Thyroid gland (tissue), 4 donors: ENCODE data around the gene CRY1. TPM values are rescaled to one million over a fixed set of nuclear protein-coding genes. Genes with fewer than 3 reads are reported as not detected.
"Not testable (repeated sequence)": the region's sequence is repeated elsewhere in the genome, so short reads cannot be mapped to it uniquely, and the experiment has no call there.

Experiments
- DNase-seq, 2 donors: peaks; one replicate each; pipeline ENCODE4 v3.0.0-alpha.2; 2019
- H3K27ac ChIP-seq, 3 donors: fragments of 200-600 bp; sonication (generic); 1 replicate in 2 of 3; 2 replicates in 1 of 3; pipeline ENCODE4 v1.5.1; 2016 to 2019; ENCODE audit warnings: mild to moderate bottlenecking in 1 of 3, moderate library complexity in 1 of 3
- H3K27me3 ChIP-seq: fragments of 200-600 bp; sonication (generic); one replicate; pipeline ENCODE4 v1.5.1; 2019
- H3K36me3 ChIP-seq, 2 donors: fragments of 200-600 bp; sonication (generic); one replicate each; pipeline ENCODE4 v1.5.1; 2016 to 2019
- H3K4me1 ChIP-seq, 2 donors: fragments of 200-600 bp; sonication (generic); one replicate each; pipeline ENCODE4 v1.5.1; 2017 to 2019
- H3K4me3 ChIP-seq, 3 donors: fragments of 200-600 bp; sonication (generic); replicated peaks in 1 of 3; 1 replicate in 2 of 3; 2 replicates in 1 of 3; pipeline ENCODE4 v1.5.1; 2016; ENCODE audit warnings: mild to moderate bottlenecking in 1 of 3
- H3K9me3 ChIP-seq: fragments of 200-600 bp; sonication (generic); one replicate; pipeline ENCODE4 v1.5.1; 2017
- POLR2A ChIP-seq, 2 donors: fragments of 450-650 bp; IDR thresholded peaks; one replicate each; pipeline ENCODE4 v1.6.1; 2017; ENCODE audit warnings: antibody characterized with exemption in 2 of 2, mild to moderate bottlenecking in 2 of 2, moderate library complexity in 1 of 2
- WGBS, 2 donors: methylation state at CpG; one replicate each; pipeline ENCODE4 v1.1.5; 2017; 5-methylcytosine and 5-hydroxymethylcytosine counted together
- intact Hi-C: fragments of 100-400 bp; cut with DNase I; formaldehyde crosslinking; loops from one replicate; pipeline ENCODE4 v1.15.1; 2023
- total RNA-seq, 4 donors: library from RNA; depleted of rRNA; stranded (reverse); fragments of >200 nt; gene quantifications; one replicate each; pipeline ENCODE4 v1.2.3, GENCODE V29; 2016
- TF ChIP-seq, protein P1 (sequence below), 6 experiments: fragments of 200-600 bp in 3 of 6; fragments of 450-650 bp in 3 of 6; sonication (generic) in 3 of 6; IDR thresholded peaks; one replicate each; pipeline ENCODE4 v1.5.1; 2016 to 2019; ENCODE audit warnings: antibody characterized with exemption in 6 of 6, mild to moderate bottlenecking in 2 of 6, inconsistent platforms in 1 of 6, moderate library complexity in 1 of 6

The CRY1 gene
- total RNA-seq, 4 donors from 2014 or later: 53.3 to 68.8 (median 61.7) TPM

DNA sequence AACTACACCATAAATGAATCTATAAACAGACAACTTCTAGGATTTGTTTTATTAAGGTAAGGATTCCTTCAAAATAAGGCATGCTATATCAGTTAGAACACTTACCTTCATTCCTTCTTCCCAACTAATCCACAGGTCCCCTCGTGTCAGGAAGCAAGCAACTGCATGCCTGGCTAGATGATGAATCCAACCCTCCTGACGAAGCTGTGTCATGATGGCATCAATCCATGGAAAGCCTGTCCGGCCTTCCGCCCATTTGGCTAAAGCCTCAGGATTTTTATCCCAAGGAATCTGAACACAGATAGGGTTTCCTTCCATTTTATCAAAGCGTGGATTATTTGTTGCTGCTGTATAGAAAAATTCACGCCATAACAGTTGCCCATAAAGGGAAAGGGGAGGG is 93.9 kb downstream of the CRY1 start:
- Histone ChIP-seq H3K27ac (no peak overlapping the region), H3K27me3 (no peaks in the 10 kb centered on the region), H3K36me3 (peaks cover 4 to 20% of the 10 kb centered on the region in 2 donors), H3K4me3 (no peak overlapping the region), H3K9me3 (no peaks in the 10 kb centered on the region), H3K4me1 (peaks cover 12 to 14% of the 10 kb centered on the region in 2 donors)
- WGBS, 2 donors: 86 to 93% methylated on average over 6 of the region's 6 CpGs
- DNase-seq: no peak
- TF ChIP-seq POLR2A (IDR thresholded peaks at IDR 0.05): no peak
- TF ChIP-seq, protein P1, sequence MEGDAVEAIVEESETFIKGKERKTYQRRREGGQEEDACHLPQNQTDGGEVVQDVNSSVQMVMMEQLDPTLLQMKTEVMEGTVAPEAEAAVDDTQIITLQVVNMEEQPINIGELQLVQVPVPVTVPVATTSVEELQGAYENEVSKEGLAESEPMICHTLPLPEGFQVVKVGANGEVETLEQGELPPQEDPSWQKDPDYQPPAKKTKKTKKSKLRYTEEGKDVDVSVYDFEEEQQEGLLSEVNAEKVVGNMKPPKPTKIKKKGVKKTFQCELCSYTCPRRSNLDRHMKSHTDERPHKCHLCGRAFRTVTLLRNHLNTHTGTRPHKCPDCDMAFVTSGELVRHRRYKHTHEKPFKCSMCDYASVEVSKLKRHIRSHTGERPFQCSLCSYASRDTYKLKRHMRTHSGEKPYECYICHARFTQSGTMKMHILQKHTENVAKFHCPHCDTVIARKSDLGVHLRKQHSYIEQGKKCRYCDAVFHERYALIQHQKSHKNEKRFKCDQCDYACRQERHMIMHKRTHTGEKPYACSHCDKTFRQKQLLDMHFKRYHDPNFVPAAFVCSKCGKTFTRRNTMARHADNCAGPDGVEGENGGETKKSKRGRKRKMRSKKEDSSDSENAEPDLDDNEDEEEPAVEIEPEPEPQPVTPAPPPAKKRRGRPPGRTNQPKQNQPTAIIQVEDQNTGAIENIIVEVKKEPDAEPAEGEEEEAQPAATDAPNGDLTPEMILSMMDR (IDR thresholded peaks at IDR 0.05): no peak
- intact Hi-C loops: no loop called here

DNA sequence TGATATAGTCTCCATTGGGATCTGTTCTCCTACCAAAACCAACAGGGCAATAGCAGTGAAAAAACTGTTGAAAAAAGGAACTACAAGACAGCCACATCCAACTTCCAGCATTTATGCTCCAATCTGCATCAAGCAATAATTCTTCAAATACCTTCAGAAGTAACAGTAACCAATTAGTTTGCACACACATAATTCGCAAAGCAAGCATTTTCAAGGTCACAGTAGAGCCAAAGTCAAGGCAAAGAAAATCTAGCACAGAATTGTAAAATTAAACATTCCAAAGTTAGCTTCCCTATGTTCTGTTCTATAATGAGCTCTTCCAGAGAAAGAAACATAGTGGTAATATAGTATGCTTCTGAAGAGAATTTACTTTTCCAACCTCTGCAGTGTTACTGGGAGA is 95.4 kb downstream of the CRY1 start:
- Histone ChIP-seq H3K4me3 (no peak overlapping the region), H3K27me3 (no peaks in the 10 kb centered on the region), H3K9me3 (no peaks in the 10 kb centered on the region), H3K4me1 (peaks cover 14 to 25% of the 10 kb centered on the region in 2 donors), H3K36me3 (peaks cover 4 to 20% of the 10 kb centered on the region in 2 donors), H3K27ac (no peak overlapping the region)
- TF ChIP-seq, protein P1 (IDR thresholded peaks at IDR 0.05): no peak
- TF ChIP-seq POLR2A (IDR thresholded peaks at IDR 0.05): no peak
- intact Hi-C loops: no loop called here
- no peak for DNase-seq
- 93 to 100% methylated on average over 1 of the region's 1 CpG for WGBS, 2 donors

DNA sequence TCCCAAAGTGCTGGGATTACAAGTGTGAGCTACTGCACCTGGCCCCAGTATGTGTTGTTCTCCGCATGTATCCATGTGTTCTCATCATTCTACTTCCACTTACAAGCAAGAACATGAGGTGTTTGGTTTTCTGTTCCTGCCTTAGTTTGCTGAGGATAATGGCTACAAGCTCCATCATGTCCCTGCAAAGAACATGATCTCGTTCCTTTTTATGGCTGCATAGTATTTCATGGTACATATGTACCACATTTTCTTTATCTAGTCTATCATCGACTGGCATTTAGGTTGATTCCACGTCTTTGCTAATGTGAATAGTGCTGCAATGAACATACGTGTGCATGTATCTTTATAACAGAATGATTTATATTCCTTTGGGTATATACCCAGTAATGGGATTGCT is 97.2 kb downstream of the CRY1 start:
- H3K4me3 ChIP-seq, DNase-seq, H3K27me3 ChIP-seq, intact Hi-C loops, H3K9me3 ChIP-seq: not testable (repeated sequence)
- WGBS, 2 donors: 98% methylated on average over 5 of the region's 5 CpGs
- H3K36me3 ChIP-seq: peaks cover 4 to 20% of the 10 kb centered on the region in 2 donors
- H3K27ac ChIP-seq: peak overlapping the region in 2 of 3 donors; percentile 58 to 90
- peaks cover 14 to 25% of the 10 kb centered on the region in 2 donors for H3K4me1 ChIP-seq

DNA sequence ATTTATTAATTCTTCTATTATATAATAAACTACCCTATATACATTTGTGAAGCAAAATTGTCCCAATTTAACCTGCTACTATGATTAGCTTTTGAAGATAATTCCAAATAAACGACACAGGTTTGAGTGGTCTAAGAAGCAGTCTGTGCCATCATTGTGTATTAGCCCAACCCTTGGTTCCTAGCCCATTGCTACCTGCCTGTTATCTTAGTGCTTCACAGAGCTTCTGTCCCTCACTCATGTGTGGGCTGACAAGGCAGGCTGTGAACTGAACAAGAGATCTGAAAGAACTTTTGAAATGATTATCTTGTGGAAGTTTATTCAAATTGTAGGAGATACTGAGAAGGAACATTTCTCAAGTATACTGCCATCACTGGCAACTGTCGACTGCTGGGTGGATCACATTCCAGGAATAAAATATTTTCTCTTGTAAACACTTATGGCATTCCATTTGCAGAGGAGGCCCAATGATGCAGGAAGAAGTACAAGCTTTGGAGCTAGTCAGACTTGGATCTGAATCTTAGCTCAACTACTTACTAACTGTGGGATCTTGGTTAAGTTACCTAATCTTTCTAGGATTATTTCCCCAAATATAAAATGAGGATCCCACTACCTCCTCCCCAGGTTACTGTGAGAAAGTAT is 98.6 kb downstream of the CRY1 start:
- Histone ChIP-seq H3K36me3 (peaks cover 0 to 13% of the 10 kb centered on the region in 2 donors), H3K4me1 (peaks cover 14 to 25% of the 10 kb centered on the region in 2 donors), H3K27me3 (no peaks in the 10 kb centered on the region), H3K4me3 (no peak overlapping the region), H3K27ac (peak overlapping the region; percentile 58 to 90 (median 88)), H3K9me3 (no peaks in the 10 kb centered on the region)
- WGBS, 2 donors: 26 to 30% methylated on average over 2 of the region's 2 CpGs
- peak; percentile 24 to 49 for DNase-seq
- TF ChIP-seq, protein P1 (IDR thresholded peaks at IDR 0.05): no peak
- peak in 1 of 2 donors; percentile 41 for TF ChIP-seq POLR2A (IDR thresholded peaks at IDR 0.05)
- intact Hi-C loops: no loop called here

DNA sequence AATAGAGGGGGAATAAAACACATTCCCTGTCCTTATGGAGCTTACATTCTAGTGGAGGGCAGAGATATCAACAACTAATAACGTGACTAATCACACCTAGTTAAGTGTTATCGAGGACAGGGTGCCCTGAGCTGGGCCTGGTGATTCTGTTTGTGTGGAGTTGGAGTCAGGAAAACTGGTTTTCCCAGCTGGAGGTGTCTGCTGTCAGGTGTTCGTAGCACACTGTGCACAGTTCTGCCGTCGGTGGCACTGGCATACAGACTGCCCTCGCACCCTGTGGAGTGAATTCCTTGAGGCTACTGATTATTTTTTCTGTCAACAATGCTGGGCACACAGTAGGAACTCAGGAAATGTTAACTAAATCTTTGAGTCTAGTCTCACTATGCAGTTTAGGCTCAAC is 105.5 kb downstream of the CRY1 start:
- Histone ChIP-seq H3K36me3 (no peaks in the 10 kb centered on the region), H3K9me3 (no peaks in the 10 kb centered on the region), H3K27ac (peak overlapping the region in 2 of 3 donors; percentile 76 to 93), H3K4me3 (no peak overlapping the region), H3K4me1 (peaks cover 17 to 33% of the 10 kb centered on the region in 2 donors), H3K27me3 (no peaks in the 10 kb centered on the region)
- TF ChIP-seq POLR2A (IDR thresholded peaks at IDR 0.05): no peak
- TF ChIP-seq, protein P1 (IDR thresholded peaks at IDR 0.05): no peak
- intact Hi-C loops: no loop called here
- DNase-seq: peak; percentile 35 to 40
- WGBS, 2 donors: 28 to 52% methylated on average over 6 of the region's 6 CpGs
